Esophagus muscularis mucosa (tissue), 3 donors: Measurements from ENCODE around the gene NOX5.

Source experiments
- POLR2AphosphoS5 ChIP-seq, 2 donors: sonication (generic); formaldehyde crosslinking; IDR thresholded peaks; one replicate each; pipeline ENCODE4 v1.6.1; 2017; ENCODE audit warnings: antibody characterized with exemption in 2 of 2
- TF ChIP-seq, protein P1 (sequence below), 3 experiments: fragments of 200-600 bp in 2 of 3; fragments of 450-650 bp in 1 of 3; sonication (generic) in 2 of 3; IDR thresholded peaks; one replicate each; pipeline ENCODE4 v1.5.1; 2017 to 2019; ENCODE audit warnings: antibody characterized with exemption in 3 of 3, mild to moderate bottlenecking in 2 of 3, moderate library complexity in 1 of 3

GRCh38 chr15:68966996-68967395 is 47.5 kb upstream of the NOX5 start:
- TF ChIP-seq, protein P1, sequence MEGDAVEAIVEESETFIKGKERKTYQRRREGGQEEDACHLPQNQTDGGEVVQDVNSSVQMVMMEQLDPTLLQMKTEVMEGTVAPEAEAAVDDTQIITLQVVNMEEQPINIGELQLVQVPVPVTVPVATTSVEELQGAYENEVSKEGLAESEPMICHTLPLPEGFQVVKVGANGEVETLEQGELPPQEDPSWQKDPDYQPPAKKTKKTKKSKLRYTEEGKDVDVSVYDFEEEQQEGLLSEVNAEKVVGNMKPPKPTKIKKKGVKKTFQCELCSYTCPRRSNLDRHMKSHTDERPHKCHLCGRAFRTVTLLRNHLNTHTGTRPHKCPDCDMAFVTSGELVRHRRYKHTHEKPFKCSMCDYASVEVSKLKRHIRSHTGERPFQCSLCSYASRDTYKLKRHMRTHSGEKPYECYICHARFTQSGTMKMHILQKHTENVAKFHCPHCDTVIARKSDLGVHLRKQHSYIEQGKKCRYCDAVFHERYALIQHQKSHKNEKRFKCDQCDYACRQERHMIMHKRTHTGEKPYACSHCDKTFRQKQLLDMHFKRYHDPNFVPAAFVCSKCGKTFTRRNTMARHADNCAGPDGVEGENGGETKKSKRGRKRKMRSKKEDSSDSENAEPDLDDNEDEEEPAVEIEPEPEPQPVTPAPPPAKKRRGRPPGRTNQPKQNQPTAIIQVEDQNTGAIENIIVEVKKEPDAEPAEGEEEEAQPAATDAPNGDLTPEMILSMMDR (IDR thresholded peaks at IDR 0.05), result no peak
- TF ChIP-seq POLR2AphosphoS5 (IDR thresholded peaks at IDR 0.05), result no peak
